ENCODE results near the gene VGF. TPM values are rescaled to one million over a fixed set of nuclear protein-coding genes. Genes with fewer than 3 reads are reported as not detected.

VGF gene
- total RNA-seq, 4 donors from 2014 or later = not detected

GRCh38 chr7:101161692-101162471 is 3.5 kb downstream of the VGF start:
- intact Hi-C loops (cut with DNase I) = no loop called here
- no peak for DNase-seq
- TF ChIP-seq CTCF (IDR thresholded peaks at IDR 0.05) (no peak), POLR2A (IDR thresholded peaks at IDR 0.05) (no peak)
- no peaks in the 10 kb centered on the region for H3K9me3 ChIP-seq
- peaks cover 5 to 70% (median 27%) of the 10 kb centered on the region in 4 donors for H3K27me3 ChIP-seq
- H3K4me3 ChIP-seq = no peak overlapping the region
- H3K27ac ChIP-seq = no peak overlapping the region
- H3K4me1 ChIP-seq = peaks cover 33 to 45% (median 36%) of the 10 kb centered on the region in 3 donors
- WGBS, 2 donors = 80 to 81% methylated on average over 16 to 17 of the region's 17 CpGs
- H3K36me3 ChIP-seq = peaks cover 7 to 51% (median 12%) of the 10 kb centered on the region in 3 donors

- TF ChIP-seq POLR2A (IDR thresholded peaks at IDR 0.05) (no peak), CTCF (IDR thresholded peaks at IDR 0.05) (no peak)
- no peaks in the 10 kb centered on the region for H3K9me3 ChIP-seq
- H3K27me3 ChIP-seq = peaks cover 3 to 61% (median 18%) of the 10 kb centered on the region in 4 donors
- H3K27ac ChIP-seq = no peak overlapping the region
- peaks cover 7 to 52% (median 12%) of the 10 kb centered on the region in 3 donors for H3K36me3 ChIP-seq
- DNase-seq = no peak
- H3K4me1 ChIP-seq = peaks cover 33 to 45% (median 35%) of the 10 kb centered on the region in 3 donors
- intact Hi-C loops (cut with DNase I) = no loop called here
- H3K4me3 ChIP-seq = no peak overlapping the region
Observed at GRCh38 chr7:101160910-101161309, 4.5 kb downstream of the VGF start.

GRCh38 chr7:101159696-101160674 is 5.4 kb downstream of the VGF start:
- intact Hi-C loops (cut with DNase I) = no loop called here
- Histone ChIP-seq H3K4me3 (no peak overlapping the region), H3K9me3 (no peaks in the 10 kb centered on the region), H3K27me3 (peaks cover 0 to 51% (median 14%) of the 10 kb centered on the region in 4 donors), H3K4me1 (peaks cover 31 to 45% (median 32%) of the 10 kb centered on the region in 3 donors), H3K27ac (no peak overlapping the region), H3K36me3 (peaks cover 7 to 52% (median 12%) of the 10 kb centered on the region in 3 donors)
- TF ChIP-seq CTCF (IDR thresholded peaks at IDR 0.05) = no peak
- no peak for TF ChIP-seq POLR2A (IDR thresholded peaks at IDR 0.05)
- 55 to 71% methylated on average over 12 to 19 of the region's 31 CpGs for WGBS, 2 donors
- no peak for DNase-seq

- no peak overlapping the region for H3K27ac ChIP-seq
- intact Hi-C loops (cut with DNase I) = no loop called here
- H3K9me3 ChIP-seq = no peaks in the 10 kb centered on the region
- 72 to 74% methylated on average over 11 to 13 of the region's 14 CpGs for WGBS, 2 donors
- DNase-seq = no peak
- no peak overlapping the region for H3K4me3 ChIP-seq
- peaks cover 7 to 52% (median 12%) of the 10 kb centered on the region in 3 donors for H3K36me3 ChIP-seq
- peaks cover 0 to 22% (median 0%) of the 10 kb centered on the region in 4 donors for H3K27me3 ChIP-seq
- no peak for TF ChIP-seq CTCF (IDR thresholded peaks at IDR 0.05)
- no peak for TF ChIP-seq POLR2A (IDR thresholded peaks at IDR 0.05)
- H3K4me1 ChIP-seq = peaks cover 7 to 26% (median 11%) of the 10 kb centered on the region in 3 donors
Observed at GRCh38 chr7:101156866-101157589, 8.3 kb downstream of the VGF start.
